ENCODE measurements around the gene FAAP100. TPM values are rescaled to one million over a fixed set of nuclear protein-coding genes. Genes with fewer than 3 reads are reported as not detected.

The FAAP100 gene
- total RNA-seq, 4 donors from 2014 or later, result 14.4 to 27.9 (median 15.6) TPM

GRCh38 chr17:81513372-81513752 lies 38.8 kb downstream of the FAAP100 start:
- H3K4me3 ChIP-seq, result peak overlapping the region; percentile 76 to 95 (median 86)
- H3K27ac ChIP-seq, result peak overlapping the region; percentile 91 to 100 (median 99)
- DNase-seq (peak; percentile 40 to 64), ATAC-seq (peak; percentile 48 to 51)
- peaks cover 0 to 30% of the 10 kb centered on the region in 2 donors for H3K36me3 ChIP-seq
- intact Hi-C loops (cut with DNase I; ENCODE audit: low total_unique reads) (loop anchor here (2.0 to 5.0 kb wide), 2 partner anchors 39 to 119 kb away; partner anchors contain the start of genes BAHCC1 and FAAP100), in situ Hi-C loops (cut with MboI; ENCODE audit: low sequenced_read_pairs in 4 of 4) (no loop called here)
- no peaks in the 10 kb centered on the region for H3K9me3 ChIP-seq
- peaks cover 30 to 44% of the 10 kb centered on the region in 2 donors for H3K4me1 ChIP-seq
- TF ChIP-seq, protein P1, sequence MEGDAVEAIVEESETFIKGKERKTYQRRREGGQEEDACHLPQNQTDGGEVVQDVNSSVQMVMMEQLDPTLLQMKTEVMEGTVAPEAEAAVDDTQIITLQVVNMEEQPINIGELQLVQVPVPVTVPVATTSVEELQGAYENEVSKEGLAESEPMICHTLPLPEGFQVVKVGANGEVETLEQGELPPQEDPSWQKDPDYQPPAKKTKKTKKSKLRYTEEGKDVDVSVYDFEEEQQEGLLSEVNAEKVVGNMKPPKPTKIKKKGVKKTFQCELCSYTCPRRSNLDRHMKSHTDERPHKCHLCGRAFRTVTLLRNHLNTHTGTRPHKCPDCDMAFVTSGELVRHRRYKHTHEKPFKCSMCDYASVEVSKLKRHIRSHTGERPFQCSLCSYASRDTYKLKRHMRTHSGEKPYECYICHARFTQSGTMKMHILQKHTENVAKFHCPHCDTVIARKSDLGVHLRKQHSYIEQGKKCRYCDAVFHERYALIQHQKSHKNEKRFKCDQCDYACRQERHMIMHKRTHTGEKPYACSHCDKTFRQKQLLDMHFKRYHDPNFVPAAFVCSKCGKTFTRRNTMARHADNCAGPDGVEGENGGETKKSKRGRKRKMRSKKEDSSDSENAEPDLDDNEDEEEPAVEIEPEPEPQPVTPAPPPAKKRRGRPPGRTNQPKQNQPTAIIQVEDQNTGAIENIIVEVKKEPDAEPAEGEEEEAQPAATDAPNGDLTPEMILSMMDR (IDR thresholded peaks at IDR 0.05 in 4 of 5, conservative IDR thresholded peaks at IDR 0.05 in 1 of 5), result no peak
- H3K27me3 ChIP-seq, result peaks cover 0 to 2% (median 0%) of the 10 kb centered on the region in 3 donors

DNA sequence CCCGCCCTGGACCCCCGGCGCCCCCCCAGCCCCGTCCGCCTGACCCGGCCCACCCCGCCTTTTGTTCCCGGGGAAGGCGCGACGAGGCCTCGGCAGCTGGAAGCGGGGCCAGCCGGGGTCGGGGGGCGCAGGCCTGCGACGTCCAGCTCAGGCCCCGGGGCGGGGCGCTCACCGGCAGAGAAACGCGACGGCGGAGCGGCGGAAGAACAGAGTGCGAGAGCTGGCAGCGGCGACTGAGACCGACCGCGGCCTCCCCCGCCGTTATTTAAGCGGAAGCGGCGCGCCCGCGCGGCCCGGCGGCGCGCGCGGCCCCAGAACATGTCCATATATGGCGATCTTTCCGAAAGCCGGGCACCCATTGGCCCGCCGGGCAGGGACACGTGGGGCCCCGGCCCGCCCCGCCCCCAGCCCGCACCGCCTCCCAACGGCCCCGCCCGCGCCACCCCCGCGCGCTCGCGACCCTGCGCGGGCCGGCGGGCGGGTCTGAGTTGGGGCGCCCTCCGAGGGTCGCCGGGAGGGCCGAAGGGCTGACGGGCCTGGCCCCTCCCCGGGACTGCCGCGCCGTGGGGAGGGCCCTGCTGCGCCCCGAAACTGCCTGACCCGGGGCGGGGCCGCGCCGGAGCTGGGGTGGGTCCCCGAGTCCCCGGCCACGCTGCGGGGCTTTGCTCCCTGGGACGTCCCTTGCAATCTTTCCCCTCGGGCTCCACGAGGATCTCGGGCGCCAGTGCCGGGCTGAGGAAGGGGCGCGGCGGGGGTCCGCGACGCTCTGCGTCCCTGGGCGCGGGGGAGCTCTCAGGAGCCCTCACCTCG lies 39.4 kb downstream of the FAAP100 start, which contains the start of gene ACTG1:
TSS of gene ACTG1 (minus strand) at position 238 of the 810 bp plus-strand sequence. CDS start 445 bp downstream, outside the sequence.
- TF ChIP-seq POLR2A (IDR thresholded peaks at IDR 0.05), result peak; percentile 96 to 98
- TF ChIP-seq, protein P1 (IDR thresholded peaks at IDR 0.05 in 4 of 5, conservative IDR thresholded peaks at IDR 0.05 in 1 of 5), result no peak
- Histone ChIP-seq H3K27ac (peak within 1 kb of the TSS; percentile 91 to 100 (median 99)), H3K27me3 (no peaks in the 10 kb centered on the region), H3K4me3 (peak within 1 kb of the TSS; percentile 81 to 95 (median 89)), H3K9me3 (no peaks in the 10 kb centered on the region), H3K36me3 (peaks cover 0 to 30% of the 10 kb centered on the region in 2 donors), H3K4me1 (peaks cover 30 to 39% of the 10 kb centered on the region in 2 donors)
- ATAC-seq (peak; percentile 72 to 73), DNase-seq (peak; percentile 89 to 94)
- in situ Hi-C loops (cut with MboI; ENCODE audit: low sequenced_read_pairs in 4 of 4), result no loop called here
- intact Hi-C loops (cut with DNase I; ENCODE audit: low total_unique reads), result loop anchor here (2.0 to 5.0 kb wide), 2 partner anchors 40 to 118 kb away; partner anchors contain the start of genes BAHCC1 and FAAP100

DNA sequence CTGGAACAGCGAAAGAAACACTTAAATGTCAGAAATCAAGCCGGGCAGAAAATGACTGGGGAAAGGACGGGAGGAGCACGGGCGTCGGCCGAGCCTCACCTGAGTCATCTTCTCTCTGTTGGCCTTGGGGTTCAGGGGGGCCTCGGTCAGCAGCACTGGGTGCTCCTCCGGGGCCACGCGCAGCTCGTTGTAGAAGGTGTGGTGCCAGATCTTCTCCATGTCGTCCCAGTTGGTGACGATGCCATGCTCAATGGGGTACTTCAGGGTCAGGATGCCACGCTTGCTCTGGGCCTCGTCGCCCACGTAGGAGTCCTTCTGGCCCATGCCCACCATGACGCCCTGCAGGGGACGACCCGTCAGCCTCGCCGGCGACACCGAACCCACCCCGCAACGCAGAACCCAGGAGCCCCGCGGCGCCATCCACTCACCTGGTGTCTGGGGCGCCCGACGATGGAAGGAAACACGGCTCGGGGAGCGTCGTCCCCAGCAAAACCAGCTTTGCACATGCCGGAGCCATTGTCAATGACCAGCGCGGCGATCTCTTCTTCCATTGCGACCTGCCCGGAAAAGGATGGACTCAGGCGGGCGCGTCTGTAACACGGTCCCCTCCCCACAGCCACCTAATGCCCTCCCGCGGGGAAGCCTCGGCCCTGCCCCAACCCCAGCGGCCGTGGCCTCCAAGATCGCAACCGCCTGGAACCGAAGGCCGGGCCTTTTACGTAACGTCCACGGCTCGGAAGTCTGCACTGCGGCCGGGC lies 40.2 kb downstream of the FAAP100 start:
- Histone ChIP-seq H3K4me1 (peaks cover 30 to 39% of the 10 kb centered on the region in 2 donors), H3K27ac (peak overlapping the region; percentile 86 to 100 (median 96)), H3K9me3 (no peaks in the 10 kb centered on the region), H3K27me3 (no peaks in the 10 kb centered on the region), H3K4me3 (peak overlapping the region; percentile 81 to 95 (median 89)), H3K36me3 (peaks cover 0 to 30% of the 10 kb centered on the region in 2 donors)
- in situ Hi-C loops (cut with MboI; ENCODE audit: low sequenced_read_pairs in 4 of 4) (no loop called here), intact Hi-C loops (cut with DNase I; ENCODE audit: low total_unique reads) (loop anchor here (2.0 to 5.0 kb wide), 2 partner anchors 40 to 117 kb away; partner anchors contain the start of genes BAHCC1 and FAAP100)
- DNase-seq (no peak), ATAC-seq (no peak)
- TF ChIP-seq, protein P1 (IDR thresholded peaks at IDR 0.05 in 4 of 5, conservative IDR thresholded peaks at IDR 0.05 in 1 of 5), result no peak
- TF ChIP-seq POLR2A (IDR thresholded peaks at IDR 0.05), result peak in 1 of 2 donors; percentile 1

- DNase-seq (no peak), ATAC-seq (no peak)
- Histone ChIP-seq H3K4me3 (peak overlapping the region; percentile 81 to 95 (median 89)), H3K27ac (peak overlapping the region; percentile 86 to 100 (median 96)), H3K27me3 (no peaks in the 10 kb centered on the region), H3K36me3 (peaks cover 0 to 30% of the 10 kb centered on the region in 2 donors), H3K9me3 (no peaks in the 10 kb centered on the region), H3K4me1 (peaks cover 27 to 36% of the 10 kb centered on the region in 2 donors)
- in situ Hi-C loops (cut with MboI; ENCODE audit: low sequenced_read_pairs in 4 of 4) (no loop called here), intact Hi-C loops (cut with DNase I; ENCODE audit: low total_unique reads) (loop anchor here (5.0 kb wide), 1 partner anchor 41 kb away; the partner anchor contains the start of gene FAAP100)
- peak in 1 of 2 donors; percentile 6 for TF ChIP-seq POLR2A (IDR thresholded peaks at IDR 0.05)
- TF ChIP-seq, protein P1 (IDR thresholded peaks at IDR 0.05 in 4 of 5, conservative IDR thresholded peaks at IDR 0.05 in 1 of 5), result no peak
These were observed 40.7 kb downstream of the FAAP100 start for GRCh38 chr17:81511554-81511803.
